HG03378 (cell line): ENCODE results near the gene TADA2B.

ENCODE experiments used
- ATAC-seq: cut with Tn5 transposase; IDR thresholded peaks from one replicate; pipeline ENCODE4 v1.9.1; 2021; ENCODE audit warnings: mild to moderate bottlenecking, moderate library complexity; ENCODE audit not compliant: unreplicated experiment

TADA2B gene

GRCh38 chr4:7016512-7016911 is 26.7 kb upstream of the TADA2B start:
- ATAC-seq: no peak

DNA sequence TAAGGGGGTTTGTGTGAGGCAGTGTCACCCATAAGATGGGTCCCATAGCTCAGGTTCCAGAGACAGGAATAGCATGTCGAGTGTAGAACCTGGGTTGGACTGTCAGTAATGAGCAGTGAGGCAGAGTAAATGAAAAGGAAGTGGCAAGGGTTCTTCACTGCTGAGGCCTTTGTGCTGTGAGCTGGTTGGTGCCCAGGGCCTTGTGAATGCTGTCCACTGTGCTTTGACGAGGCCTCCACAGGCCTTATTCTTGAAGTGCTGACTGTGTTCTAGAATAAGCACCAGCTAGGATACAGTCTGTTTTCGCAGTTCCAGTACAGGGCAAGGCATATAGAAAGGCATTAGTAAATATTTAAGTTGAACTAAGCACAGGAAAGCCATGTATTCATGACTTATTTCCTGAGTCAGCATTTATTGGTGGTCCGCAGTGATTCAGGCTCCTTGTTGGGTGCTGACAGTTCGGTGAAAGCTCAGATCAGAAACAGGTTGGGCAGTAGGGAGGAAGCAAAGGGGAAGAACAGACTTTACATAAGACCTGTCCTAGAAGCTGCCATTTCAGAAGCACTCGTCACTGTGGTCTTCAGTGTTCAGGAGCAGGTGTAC is 25.6 kb upstream of the TADA2B start:
- no peak for ATAC-seq

DNA sequence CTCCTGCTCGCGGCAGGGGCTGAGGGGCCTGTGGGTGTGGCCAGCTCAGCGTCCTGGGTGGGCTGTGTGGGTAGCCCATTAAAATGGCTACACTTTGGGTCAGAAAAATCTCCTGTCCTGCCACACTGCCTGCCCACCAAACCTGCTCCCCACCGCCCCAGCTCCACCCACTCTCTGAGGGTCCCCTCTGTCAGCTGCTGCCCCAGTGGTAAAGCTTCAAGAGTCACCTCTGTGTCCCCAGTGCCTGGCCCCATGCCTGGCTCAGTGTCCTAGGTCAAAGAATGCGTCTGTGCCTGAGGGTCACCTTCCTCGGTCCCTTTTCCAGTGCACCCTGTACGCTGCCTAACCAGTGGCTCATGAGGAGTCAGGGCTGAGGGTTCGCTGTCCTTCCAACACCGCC is 24.9 kb upstream of the TADA2B start:
- ATAC-seq: no peak

DNA sequence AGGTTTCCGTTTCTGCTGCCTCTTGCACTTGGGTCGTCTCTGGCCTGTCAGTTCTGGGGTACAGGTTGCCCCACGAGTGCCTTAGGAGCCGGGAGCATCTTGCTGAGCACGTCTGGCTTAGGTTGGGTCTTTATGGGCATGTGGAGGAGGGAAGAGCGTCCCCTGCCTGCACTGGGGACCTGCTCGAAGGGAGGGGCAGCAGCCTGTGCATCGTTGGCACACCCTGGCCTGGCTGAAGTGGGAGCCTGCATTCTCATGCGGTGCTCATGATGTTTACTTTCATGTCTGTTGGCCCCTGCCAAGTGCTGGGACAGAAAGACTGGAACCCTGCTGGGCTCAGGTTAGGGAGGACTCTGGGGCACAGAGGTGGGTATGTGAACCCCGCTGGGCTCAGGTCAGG is 23.8 kb upstream of the TADA2B start:
- no peak for ATAC-seq

DNA sequence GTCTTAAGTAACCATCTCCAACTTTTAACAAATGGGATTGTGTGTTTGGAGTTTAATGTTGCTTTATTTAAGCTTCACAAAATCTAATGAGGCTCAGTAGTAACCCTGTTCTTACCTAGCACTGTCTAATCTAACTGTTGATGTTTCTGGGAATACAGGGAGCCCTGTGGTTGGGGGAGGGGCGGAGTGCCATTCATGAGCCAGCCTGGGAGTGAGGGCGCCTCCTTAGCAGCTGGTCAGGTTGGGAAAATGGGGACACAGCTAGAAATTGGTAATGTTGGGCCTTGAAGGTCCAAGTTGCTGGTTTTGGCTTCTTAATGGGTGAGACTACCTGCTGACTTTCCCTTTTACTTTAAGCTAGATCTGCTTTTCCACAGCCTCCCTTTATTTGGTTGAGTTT is 22.9 kb upstream of the TADA2B start:
- ATAC-seq: no peak

GRCh38 chr4:7020856-7021255 is 22.3 kb upstream of the TADA2B start:
- no peak for ATAC-seq

- ATAC-seq: no peak
These were observed 21.8 kb upstream of the TADA2B start for GRCh38 chr4:7021355-7021754.

- ATAC-seq: no peak
These were observed 21.1 kb upstream of the TADA2B start for GRCh38 chr4:7021930-7022664.

DNA sequence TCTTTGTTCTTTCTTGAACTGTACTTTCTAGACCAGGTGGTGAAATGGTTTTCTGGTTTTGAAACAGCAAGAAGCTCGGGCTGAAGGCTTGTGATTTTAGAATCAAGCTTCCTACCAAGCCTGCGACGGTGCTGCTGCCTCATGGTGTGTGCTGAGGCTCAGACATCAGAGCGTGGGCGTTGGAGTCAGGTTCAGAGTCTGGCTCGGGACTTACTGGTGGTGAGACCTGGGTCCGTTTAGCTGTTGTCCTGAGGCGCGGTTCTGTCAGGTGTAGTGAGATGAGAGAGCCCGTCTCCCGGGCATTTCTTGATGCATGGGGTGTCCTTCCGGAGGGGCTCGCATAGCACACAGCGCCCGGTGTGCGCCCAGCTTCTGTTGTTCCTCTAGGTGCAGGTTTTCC is 19.7 kb upstream of the TADA2B start:
- ATAC-seq: no peak

DNA sequence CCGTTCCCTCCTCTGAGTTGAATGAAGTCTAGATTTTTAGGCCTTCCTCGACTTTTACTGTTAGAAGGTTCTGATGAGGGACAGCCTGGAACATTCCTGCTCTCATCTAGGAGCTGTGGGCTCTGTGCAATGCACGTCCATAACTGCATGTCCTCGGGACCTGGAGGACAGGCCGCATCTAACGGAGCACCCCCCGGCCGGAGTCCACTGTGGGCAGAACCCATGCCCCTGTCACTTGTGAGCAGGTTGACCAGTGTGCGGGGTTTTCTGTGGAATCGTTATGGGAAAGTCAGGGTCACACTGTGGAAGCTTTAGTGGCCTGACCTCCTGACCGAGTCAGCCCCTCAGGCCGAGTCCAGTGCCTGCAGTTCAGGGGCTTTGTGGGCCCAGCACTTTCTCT is 19.3 kb upstream of the TADA2B start:
- ATAC-seq: no peak

- ATAC-seq: no peak
These were observed 18.8 kb upstream of the TADA2B start for GRCh38 chr4:7024336-7024890.

DNA sequence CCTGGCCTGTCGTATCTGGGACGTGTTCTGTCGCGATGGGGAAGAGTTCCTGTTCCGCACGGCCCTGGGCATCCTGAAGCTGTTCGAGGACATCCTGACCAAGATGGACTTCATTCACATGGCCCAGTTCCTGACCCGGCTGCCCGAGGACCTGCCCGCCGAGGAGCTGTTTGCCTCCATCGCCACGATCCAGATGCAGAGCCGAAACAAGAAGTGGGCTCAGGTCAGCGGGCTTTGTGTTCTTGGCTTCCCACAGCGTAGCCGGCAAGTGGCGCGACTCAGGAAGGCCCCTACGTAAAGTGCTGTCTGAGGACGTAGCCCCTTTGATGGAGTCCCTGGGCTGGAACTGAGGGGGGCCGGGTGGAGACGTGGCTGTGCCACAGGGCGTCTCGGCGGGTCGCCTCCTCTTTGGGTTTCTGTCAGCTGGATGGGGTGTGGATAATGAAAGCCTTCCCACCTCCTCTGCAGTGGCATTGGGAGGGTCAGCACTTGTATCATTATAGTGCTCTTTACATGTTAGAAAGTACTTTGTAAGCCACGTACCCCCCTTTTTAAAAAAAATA is 18.1 kb upstream of the TADA2B start:
- no peak for ATAC-seq

DNA sequence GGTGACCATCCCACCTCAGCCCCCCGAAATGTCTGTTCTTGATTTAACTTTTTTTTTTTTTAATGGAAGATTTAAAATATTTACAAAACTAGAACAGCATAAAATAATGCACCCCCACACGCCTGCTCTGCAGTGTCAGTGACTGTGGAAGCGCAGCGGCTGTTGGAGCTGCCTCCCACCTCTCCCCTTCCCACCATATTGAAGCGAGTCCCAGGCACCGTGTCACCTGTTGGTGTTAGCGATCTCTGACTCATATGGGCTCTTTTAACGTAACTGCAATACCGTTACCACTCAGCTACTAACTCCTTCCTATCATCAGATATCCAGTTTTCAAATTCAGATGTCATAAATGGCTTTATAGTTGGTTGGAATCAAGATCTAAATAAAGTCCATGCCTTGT is 17.1 kb upstream of the TADA2B start:
- no peak for ATAC-seq

- no peak for ATAC-seq
These were observed 15.9 kb upstream of the TADA2B start for GRCh38 chr4:7027284-7027683.

DNA sequence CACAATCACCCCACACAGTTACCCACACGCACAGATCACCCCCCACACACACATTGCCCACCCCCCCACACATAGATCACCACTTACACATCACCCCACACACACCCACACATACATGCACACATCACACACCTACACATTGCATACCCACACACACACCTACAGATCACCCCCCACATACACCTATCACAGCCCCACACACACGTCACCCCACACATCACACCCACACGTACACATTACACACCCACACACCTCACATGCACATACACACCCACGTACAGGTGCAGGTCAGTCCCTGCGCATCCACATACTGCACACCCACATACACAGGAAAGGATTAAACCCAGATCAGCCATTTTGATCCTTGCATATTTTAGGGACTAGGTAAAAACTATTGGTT is 15.3 kb upstream of the TADA2B start:
- ATAC-seq: no peak

- no peak for ATAC-seq
These were observed 14.0 kb upstream of the TADA2B start for GRCh38 chr4:7029212-7029611.

- ATAC-seq: no peak
These were observed 13.3 kb upstream of the TADA2B start for GRCh38 chr4:7029921-7030320.

GRCh38 chr4:7030856-7031255 is 12.3 kb upstream of the TADA2B start:
- ATAC-seq: no peak

GRCh38 chr4:7031558-7032449 is 11.4 kb upstream of the TADA2B start:
- ATAC-seq: no peak

- no peak for ATAC-seq
These were observed 10.6 kb upstream of the TADA2B start for GRCh38 chr4:7032596-7032995.
